NCI-H2171 treated with DMSO at 0.1 percent for 48 hours (cell line): ENCODE results near the gene C1orf159.
"Not testable (repeated sequence)": the region's sequence is repeated elsewhere in the genome, so short reads cannot be mapped to it uniquely, and the experiment has no call there.

Experiments used
- DNase-seq: peaks from one replicate; lab custom pipeline; 2025; lab: John Stamatoyannopoulos, UW

C1orf159 gene

DNA sequence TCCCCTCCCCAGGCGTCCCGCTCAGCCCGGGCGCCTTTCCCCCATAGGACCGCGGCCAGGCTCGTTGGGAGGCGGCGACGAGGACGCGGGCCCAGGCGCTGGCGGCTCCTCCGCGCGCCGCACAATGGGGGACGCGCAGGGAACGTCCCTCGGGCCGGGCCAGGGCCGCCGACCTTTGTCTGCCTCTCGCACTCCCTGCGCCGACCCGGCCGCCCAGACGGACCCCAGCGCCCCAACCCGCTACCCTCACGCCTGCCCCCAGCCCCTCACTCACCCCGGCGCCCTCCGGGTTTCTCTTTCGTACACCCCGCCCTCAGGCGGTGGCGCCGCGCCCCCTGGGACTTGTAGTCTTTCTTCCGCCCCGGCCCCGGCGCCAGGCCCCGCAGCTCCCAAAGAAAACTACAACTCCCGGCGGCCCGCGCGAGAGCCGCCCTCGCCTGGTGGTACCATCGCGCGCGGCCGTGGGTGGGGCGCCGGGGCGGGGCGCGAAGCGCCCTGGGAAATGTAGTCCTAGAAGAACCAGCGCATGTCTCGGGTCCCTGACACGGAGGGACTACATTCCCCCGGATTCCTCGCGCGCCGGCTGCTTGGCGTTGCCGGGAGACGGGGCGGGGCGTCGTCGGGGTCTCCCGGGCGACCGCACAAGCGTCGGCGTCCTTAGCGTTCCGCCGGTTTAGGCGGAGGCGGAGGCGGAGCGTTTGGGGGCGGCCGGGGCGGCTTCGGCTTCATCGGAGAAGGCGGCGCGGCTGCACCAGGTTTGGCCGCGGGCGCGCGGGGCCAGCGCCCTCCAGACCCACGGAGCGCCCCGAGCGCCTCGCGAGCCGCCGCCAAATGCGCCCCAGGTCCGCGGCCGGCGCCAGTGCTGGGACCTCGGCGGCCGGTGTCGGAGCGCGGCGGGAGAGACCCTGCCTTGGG is at the start of gene C1orf159:
C1orf159 (minus strand) TSS at position 304 of the 915 bp plus-strand sequence. CDS start 24,546 bp downstream, outside the sequence.
- DNase-seq: peak; percentile 98

DNA sequence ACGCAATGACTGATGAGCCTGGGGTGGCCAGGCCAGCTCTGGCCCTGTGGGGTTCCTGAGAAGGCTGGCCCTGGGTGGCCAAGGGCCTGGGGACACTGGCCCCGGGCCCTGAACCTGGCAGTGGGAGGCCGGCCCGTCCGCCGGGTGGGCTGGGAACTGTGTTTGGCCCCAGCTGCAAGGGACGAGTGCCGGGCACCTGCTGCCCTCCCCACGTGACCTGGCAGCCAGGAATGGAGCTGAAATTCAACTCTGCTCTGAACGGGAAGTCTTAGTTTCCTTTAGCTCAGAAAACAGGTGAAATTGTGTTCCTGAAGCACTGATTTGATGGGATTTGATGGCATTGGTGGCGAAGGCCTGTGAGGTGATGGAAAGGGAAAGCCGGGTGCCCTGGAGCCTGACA is 49.6 kb upstream of the C1orf159 start:
- DNase-seq: no peak

DNA sequence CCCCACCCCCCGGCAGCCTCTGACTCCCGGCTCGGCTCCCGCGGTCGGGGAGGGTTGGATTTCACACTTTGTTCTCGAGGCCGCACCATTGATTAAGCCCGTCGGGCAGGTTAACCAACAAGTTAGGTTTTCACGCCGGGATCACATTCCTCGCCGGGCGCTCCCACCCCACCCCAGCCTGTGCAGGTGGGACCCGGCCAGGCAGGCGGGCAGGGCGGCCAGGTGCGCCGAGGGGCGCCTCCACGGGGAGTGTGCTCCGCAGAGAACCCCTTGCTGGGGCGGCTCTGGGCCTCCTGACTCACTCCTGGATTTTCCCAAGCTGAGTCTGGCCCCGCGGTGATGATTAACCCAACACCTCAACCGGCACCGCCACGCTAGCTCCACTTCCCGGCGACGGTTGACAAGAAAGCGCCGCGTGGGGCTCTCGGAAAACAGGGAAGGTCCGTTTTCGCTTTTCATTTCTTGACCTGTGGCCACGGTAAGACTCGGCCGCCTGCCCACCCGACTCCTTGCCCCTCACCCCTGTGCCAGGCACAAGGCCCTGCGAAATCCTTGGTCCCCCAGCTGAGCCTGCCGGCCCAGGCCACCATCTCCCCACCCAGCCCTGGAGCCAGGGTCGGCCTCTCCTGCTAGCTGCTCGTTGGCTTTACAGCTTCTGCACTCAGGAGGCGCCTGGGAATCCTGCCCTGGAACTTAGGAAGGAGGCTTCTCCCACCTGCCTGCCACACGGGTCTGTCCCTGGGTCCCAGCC is 49.0 kb upstream of the C1orf159 start:
- no peak for DNase-seq

DNA sequence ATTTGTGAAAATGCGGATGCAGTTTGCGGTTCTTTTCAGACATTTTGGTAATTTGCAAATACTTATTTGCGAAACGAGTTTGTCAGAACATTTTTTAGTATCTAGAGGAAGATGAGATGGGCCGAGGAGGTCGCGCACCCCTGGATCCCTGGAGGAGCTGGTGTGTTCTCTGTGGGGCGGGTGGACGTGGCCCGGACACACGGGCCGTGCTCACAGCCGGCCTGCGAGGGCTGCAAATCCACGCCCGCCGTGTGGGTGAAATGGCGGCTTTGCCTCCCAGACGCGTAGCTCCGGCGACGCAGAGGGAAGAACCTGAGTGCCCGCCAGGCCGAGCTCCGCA is 48.4 kb upstream of the C1orf159 start:
- no peak for DNase-seq

DNA sequence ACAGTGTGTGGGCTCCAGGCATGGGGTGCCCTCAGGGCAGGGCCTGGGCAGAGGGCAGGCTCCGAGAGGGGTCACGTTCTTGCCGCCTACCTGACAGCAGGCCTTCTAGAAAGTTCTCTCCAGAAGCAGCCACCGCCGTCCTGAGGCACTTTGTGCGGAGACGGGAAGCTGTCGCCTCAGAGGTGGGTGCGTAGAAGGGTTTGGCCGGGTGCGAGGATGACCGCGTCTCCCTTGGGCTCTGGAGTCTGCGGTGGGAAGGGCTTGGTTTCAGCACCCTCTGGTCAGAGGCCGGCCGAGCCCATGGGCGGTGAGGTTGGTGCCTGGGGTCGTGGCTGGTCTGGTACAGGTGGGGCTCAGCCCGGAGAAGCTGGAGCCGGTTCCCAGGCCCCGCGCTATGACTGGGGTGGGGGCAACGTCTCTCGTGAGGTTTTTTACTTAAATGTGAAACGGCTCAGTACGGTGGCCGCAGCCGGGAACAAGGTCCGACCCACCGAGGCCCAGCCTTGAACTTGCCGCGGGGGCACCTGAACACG is 47.7 kb upstream of the C1orf159 start:
- DNase-seq: no peak

DNA sequence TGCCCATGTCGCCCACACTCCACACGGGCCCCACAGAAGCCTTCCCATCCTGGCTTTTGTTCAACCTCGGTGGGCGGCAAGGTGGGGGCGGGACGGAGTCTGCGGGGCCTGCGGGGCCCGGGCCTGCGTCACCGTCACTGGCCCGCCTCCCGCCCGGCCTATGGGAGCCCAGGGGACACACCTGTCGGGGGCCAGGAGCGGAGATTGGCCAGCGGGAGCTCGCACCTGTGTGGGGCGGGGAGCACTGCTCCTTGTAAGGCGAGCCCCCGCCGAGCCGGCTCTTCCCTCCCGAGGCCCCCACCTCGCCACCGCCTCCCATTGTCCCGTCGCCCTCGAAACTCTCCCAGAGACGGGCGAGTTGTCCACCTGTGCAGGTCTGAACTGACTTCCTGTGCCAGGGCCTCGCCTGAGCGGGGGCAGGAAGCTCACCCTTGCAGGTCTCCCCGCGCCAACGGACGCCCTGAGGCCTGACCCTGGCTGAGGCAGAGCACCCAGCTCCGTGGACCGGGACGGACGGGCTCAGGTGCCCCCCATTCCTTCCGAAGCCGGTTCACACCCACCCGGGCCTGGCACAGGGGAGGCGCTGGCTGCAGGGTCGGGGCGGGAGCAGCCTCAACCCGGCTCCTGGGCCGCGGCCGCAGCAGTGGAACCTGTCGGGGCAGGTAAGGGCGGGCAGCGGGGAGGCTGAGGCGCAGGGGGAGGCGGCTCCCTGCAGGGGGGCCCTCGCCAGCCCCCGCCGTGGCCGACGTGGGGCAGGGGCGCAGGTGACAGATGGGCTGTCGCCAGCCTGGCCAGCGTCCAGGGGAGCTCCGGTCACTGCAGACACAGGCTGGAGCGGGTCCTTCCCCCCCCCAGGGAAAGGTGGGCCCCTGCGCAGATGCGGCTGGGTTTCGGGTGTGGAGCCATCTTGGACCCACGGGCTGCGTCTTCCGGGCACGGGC is 47.0 kb upstream of the C1orf159 start:
- DNase-seq: peak; percentile 75

DNA sequence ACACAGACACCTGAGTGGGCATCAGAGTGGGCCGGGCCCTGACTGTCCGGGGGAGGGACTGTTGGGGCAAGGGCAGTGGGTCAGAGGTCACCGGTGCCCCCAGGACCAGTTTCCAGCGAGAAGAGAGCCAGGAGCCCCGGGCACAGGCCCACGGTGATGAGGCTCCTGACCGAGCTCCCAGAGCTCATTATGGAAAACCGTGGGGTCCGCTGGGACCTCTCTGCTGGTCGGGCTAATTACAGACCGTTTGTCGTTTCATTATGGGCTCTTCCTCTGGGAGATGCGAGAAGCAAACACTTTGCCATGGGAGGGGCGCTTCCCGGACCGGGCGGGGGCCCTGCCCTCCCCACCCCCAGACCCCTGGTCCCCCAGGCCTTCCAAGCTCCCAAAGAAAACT is 45.8 kb upstream of the C1orf159 start:
- peak; percentile 36 for DNase-seq

DNA sequence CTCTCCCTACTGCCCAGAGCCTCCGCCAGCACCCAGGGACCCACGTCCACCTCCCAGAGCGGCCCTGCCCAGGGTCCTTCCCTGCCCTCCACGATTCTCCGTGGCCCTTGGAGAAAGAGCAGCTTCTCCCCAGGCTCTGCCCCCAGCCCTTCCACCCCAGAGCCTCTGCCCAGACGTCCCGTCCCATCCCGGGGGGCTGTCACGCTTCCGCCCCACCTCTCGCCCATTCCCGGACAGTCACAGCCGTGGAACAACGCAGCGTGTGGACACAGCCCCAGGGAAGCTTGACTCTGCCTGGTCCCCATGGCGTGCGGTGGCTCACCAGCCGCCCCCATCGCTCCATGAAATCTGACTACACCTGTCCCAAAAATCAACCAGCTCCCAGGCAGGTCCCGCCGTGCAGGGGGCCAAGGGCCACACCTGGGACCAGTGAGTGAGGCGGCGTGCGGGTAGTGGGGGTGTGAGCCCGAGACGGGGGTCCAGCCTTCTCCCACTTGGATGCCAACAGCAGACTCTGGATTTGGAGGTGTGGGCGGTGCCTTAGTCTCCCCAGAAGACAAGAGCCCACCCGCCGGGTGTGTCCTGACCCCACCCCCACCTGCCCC is 45.3 kb upstream of the C1orf159 start:
- no peak for DNase-seq

DNA sequence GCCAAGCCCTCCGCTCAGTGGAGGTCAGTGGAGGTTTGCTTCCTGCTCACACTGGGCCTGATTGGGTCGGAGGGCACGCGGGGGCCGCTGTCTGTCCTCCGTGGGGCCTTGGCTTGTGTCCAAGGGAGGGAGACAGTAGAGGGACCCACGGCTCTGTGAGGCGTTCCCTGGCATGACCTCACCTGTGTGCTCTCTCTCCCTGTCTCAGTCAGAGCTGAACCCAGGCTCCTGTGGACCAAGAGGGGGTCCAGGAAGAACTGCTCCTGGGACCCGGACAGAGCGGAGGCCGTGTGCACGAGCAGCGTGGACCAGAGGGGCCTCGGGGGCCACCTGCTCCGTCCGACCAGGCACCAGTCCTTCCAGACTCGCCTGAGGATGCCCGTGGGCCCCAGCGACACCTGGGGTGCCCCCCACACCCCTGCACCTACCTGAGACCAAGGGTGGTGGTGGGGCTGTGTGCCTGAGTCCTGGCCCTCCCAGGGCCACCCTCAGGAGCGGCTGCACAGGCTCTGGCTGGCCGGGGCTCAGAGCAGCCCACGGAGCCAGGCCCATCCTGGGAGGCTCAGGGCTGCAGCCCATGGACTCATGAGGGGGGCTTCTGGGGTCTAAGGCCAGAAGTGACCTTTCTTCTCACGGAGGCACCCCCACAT is 44.5 kb upstream of the C1orf159 start:
- no peak for DNase-seq

DNA sequence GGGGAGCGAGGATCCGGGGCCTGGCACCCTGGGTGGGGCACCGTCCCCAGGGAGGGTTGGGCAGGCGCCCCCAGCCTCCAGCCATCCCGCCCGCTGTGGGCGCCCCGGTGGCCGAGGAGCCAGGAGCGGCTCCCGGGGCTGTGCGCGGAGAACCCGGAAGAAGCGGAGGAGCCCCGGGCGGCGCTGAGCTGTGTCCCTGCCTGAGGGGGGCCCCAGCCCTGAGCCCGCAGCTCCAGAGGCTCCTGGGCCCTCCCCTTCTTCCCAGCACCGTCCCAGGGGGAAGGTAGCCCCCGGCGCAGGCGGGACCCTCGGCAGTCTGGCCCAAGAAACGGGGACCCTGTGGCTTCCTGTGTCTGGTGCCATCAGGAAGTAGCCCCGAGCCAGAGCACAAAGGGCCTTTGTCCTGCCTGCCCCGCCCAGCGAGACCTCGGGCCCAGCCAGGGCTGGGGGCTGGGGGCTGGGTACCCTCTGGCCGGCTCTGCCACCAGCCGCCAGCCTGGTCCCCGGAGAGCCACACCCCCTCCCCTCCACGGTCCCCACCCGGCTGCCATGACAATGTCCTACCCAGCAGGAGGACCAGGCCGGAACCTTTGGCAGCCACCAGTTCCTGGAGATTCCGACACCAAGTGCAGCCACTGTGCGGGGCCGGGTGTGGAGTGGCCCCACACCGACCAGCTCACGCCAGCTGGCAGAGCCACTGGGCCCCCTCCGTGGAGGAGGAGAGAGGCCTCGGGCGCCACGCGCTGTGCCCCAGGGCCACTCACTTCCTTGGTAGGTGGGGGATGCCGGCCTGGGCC is 42.2 kb upstream of the C1orf159 start:
- DNase-seq: no peak

DNA sequence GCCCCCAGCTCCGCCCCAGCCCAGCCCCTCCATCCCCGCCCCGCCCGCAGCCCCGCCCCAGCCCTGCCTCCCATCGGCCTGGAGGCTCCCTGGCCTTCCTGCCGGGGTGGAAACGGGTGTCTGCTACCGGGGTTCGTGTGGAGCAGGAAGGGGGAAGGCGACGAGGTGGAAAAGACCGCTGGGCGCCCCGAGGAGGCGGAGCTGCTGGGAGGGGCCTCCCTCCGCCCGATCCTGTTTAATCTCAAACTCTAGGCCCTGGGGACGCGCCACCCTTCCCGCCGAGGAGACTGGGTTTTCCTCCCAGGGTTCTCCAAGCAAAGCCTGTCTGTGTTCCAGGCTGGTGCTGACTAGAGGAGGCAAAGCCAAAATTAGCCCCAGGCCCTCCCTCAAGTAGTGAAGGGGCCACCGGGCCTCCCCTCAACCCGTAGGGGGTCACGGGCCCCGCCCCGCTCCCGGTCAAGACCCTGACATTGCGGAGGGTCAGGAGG is 41.6 kb upstream of the C1orf159 start:
- no peak for DNase-seq

DNA sequence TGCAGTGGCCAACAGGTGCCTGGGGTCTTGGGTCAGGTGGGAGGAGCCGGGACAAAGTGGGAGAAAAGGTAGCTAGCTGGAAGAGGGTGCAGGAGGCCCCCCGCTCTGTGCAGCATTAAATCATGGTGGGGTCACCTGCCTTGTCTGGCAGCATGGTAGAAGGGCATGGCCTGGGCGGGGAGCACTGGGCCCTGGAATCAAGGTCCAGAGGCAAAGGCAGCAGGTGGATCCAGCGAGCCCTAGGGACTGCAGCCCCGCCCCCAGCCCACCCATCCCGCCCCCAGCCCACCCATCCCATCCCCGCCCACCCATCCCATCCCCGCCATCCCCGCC is 41.1 kb upstream of the C1orf159 start:
- no peak for DNase-seq

DNA sequence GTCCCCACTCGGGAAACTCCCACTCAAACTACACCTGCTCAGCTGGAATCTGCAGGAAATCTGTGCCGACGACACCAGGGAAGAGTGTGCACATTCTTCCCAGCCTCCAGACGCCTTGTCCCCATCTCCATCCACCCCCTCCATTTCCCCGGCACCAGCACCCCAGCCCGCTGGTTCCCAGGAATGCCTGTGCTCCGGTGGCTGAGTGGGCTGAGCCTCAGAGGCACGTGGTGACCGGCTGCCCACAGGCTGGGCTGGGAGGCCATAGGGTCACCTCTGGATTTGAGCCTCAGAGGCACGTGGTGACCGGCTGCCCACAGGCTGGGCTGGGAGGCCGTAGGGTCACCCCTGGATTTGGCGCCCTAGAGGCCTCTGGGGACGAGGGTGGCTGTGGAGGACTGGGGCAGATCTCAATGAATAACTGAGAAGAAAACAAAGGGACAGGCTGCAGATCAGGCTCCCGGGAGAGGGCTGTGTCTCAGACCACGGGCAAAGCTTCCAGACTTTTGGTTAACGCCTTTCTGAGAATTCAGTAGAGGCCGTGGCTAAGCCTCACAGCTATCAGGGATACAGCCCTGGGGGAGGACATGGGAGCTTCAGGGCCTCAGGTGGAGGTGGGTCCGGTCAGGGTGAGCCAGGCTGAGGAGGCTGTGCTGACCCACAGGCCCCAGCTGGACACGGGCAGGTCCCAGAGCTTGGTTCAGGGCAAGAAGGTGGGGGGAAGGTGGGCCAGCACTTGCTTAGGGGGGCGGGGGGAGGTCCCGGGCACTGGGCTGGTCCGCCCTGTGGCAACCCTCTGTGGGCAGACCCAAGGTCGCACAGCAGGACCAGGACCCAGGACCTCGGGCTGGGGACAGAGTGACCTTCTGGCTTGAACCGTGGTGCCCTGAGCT is 40.5 kb upstream of the C1orf159 start:
- no peak for DNase-seq

DNA sequence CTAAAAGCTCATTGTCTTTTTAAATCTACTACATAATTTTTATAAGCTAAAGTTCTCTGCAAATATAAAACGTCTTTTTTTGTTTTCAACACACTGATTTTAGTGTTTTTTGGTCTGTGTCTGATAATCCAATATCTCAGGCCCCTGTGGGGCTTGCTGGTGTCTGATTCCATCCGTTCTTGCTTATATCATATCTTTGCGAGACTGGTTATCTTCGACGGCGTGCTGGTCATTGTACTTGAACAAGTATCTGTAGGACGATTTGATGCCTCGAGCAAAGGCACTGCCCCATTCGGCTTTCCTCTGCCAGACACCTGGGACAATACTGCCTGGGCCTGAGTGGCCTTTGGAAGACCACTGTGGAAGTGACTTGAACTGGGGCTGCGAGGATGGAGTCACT is 39.4 kb upstream of the C1orf159 start:
- DNase-seq: no peak

DNA sequence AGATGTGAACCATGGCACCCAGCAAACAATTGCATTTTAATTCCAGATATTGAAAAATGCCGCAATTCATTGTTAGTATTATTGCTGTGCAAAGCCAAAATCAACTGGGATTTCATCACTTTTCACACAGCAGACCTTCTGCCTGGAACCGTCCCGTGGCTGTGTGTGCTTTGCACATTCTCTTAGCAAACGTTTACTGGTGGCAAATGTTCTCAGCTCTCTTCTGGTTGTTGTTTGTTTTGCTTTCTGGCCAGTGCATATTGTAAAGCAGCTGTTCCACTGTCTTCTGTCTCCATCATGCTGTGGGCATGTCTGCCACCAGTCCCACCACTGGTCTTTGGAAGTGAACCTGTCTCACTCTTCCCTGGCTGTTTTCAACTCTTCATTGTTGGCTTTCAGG is 38.0 kb upstream of the C1orf159 start:
- no peak for DNase-seq

DNA sequence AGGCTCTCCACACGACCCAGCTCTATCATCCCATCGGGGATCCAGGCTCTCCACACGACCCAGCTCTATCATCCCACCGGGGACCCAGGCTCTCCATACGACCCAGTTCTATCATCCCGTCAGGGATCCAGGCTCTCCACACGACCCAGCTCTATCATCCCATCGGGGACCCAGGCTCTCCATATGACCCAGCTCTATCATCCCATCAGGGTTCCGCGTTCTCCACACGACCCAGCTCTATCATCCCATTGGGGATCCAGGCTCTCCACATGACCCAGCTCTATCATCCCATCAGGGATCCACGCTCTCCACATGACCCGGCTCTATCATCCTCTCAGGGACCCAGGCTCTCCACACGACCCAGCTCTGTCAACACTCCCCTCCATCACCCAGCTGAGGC is 37.3 kb upstream of the C1orf159 start:
- DNase-seq: not testable (repeated sequence)

DNA sequence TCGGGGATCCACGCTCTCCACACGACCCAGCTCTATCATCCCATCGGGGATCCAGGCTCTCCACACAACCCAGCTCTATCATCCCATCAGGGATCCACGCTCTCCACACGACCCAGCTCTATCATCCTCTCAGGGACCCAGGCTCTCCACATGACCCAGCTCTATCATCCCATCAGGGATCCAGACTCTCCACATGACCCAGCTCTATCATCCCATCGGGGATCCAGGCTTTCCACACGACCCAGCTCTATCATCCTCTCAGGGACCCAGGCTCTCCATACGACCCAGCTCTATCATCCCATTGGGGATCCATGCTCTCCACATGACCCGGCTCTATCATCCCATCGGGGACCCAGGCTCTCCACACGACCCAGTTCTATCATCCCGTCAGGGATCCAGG is 36.5 kb upstream of the C1orf159 start:
- DNase-seq: not testable (repeated sequence)

DNA sequence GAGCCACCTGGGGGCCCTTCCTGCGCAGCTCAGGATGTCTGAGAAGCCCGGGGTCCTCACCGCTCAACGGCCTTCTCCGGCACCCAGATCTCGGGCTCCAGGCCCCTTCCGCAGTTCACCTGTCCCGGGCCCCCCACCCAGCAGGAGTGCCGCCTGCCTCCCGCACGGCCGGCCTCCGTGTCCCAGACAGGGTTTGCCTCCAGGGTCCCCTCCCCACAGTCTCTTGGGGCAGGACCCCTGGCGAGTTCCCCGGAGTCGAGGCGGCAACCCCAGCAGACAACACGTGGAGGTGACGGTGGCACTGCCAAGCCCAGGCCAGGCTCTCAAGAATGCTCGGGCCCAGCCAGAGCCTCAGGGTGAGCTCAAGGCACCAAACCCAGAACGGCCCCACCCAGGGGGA is 35.4 kb upstream of the C1orf159 start:
- no peak for DNase-seq

DNA sequence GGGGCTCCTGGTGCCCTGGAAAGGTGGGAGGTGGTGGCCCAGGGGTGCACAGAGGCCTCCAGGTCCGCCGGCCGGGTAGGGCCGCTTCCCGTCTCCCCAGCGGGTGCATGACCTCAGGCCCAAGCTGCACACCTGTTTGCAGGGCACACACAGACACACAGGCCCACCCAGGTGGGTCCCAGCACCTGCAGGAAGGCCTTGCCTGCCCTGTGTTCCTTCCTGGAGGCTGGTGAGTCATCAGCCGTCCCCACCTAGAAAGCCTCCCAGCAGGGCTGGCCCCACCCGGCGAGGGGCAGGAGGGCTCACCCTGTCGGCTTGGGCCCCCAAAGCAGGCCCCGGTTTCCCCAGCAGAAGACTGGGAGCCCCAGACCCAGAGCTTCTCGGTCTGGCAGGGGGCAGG is 34.2 kb upstream of the C1orf159 start:
- DNase-seq: no peak
